H9 (cell line): ENCODE data around the gene CFAP97D2. TPM values are rescaled to one million over a fixed set of nuclear protein-coding genes. Genes with fewer than 3 reads are reported as not detected.

Experiments used
- DNase-seq: peaks from one replicate; pipeline ENCODE4 v3.0.0-alpha.2; 2017
- H2AFZ ChIP-seq: one replicate; pipeline ENCODE4 v1.6.1; 2013; ENCODE audit warnings: mild to moderate bottlenecking, low read length, control low read depth, moderate library complexity
- H2AK5ac ChIP-seq: 2 replicates; pipeline ENCODE4 v1.6.1; 2013; ENCODE audit warnings: low read length, control low read depth, mixed read lengths; ENCODE audit not compliant: insufficient read length
- H2BK120ac ChIP-seq: one replicate; pipeline ENCODE4 v1.6.1; 2013; ENCODE audit warnings: low read depth, mild to moderate bottlenecking, low read length, control low read depth, inconsistent platforms; ENCODE audit not compliant: poor library complexity, severe bottlenecking
- H2BK12ac ChIP-seq: 2 replicates; pipeline ENCODE4 v1.6.1; 2013; ENCODE audit warnings: low read length, control low read depth, mixed read lengths, low read depth; ENCODE audit not compliant: insufficient read length
- H2BK15ac ChIP-seq: 2 replicates; pipeline ENCODE4 v1.6.1; 2013; ENCODE audit warnings: low read depth, low read length, control low read depth
- H2BK20ac ChIP-seq: one replicate; pipeline ENCODE4 v1.6.1; 2013; ENCODE audit warnings: low read depth, mild to moderate bottlenecking, low read length, control low read depth, inconsistent platforms; ENCODE audit not compliant: poor library complexity, severe bottlenecking
- H2BK5ac ChIP-seq: 2 replicates; pipeline ENCODE4 v1.6.1; 2013; ENCODE audit warnings: low read length, control low read depth, mixed read lengths; ENCODE audit not compliant: insufficient read length
- H3K14ac ChIP-seq: 2 replicates; pipeline ENCODE4 v1.6.1; 2013; ENCODE audit warnings: low read length, control low read depth; ENCODE audit not compliant: insufficient read depth
- H3K18ac ChIP-seq: 2 replicates; pipeline ENCODE4 v1.6.1; 2013; ENCODE audit warnings: low read depth, mild to moderate bottlenecking, mixed read lengths, low read length, control low read depth; ENCODE audit not compliant: insufficient read length
- H3K23ac ChIP-seq: 2 replicates; pipeline ENCODE4 v1.6.1; 2013; ENCODE audit warnings: low read length, control low read depth, mixed read lengths, low read depth; ENCODE audit not compliant: insufficient read length
- H3K23me2 ChIP-seq: 2 replicates; pipeline ENCODE4 v1.6.1; 2013; ENCODE audit warnings: low read depth, mild to moderate bottlenecking, mixed read lengths, low read length, control low read depth; ENCODE audit not compliant: insufficient read length, poor library complexity, severe bottlenecking
- H3K27ac ChIP-seq: 2 replicates; pipeline ENCODE4 v1.5.1; 2013; ENCODE audit warnings: low read length, control low read depth, mixed read lengths, low read depth; ENCODE audit not compliant: insufficient read length
- H3K27me3 ChIP-seq: 2 replicates; pipeline ENCODE4 v1.6.1; 2013; ENCODE audit warnings: low read length, control low read depth, inconsistent platforms; ENCODE audit not compliant: insufficient read depth
- H3K4ac ChIP-seq: 2 replicates; pipeline ENCODE4 v1.6.1; 2013; ENCODE audit warnings: low read depth, mild to moderate bottlenecking, control low read depth, inconsistent platforms, low read length, moderate library complexity
- H3K4me1 ChIP-seq: 2 replicates; pipeline ENCODE4 v1.6.1; 2013; ENCODE audit warnings: low read length, control low read depth, inconsistent platforms; ENCODE audit not compliant: insufficient read depth
- H3K4me2 ChIP-seq: 2 replicates; pipeline ENCODE4 v1.6.1; 2013; ENCODE audit warnings: low read length, control low read depth, mixed read lengths; ENCODE audit not compliant: insufficient read length, insufficient read depth
- H3K56ac ChIP-seq: 2 replicates; pipeline ENCODE4 v1.6.1; 2013; ENCODE audit warnings: low read depth, mild to moderate bottlenecking, mixed read lengths, low read length, control low read depth; ENCODE audit not compliant: insufficient read length
- H3K79me1 ChIP-seq: 2 replicates; pipeline ENCODE4 v1.6.1; 2013; ENCODE audit warnings: low read depth, mild to moderate bottlenecking, moderate library complexity, low read length, control low read depth, inconsistent platforms; ENCODE audit not compliant: insufficient read depth, poor library complexity, severe bottlenecking
- H3K79me2 ChIP-seq: 2 replicates; pipeline ENCODE4 v1.6.1; 2013; ENCODE audit warnings: low read length, control low read depth, inconsistent platforms; ENCODE audit not compliant: insufficient read depth
- H3K9ac ChIP-seq: 2 replicates; pipeline ENCODE4 v1.6.1; 2013; ENCODE audit warnings: low read length, control low read depth, mixed read lengths; ENCODE audit not compliant: insufficient read length; ENCODE audit errors: extremely low read depth
- H3K9me3 ChIP-seq: one replicate; pipeline ENCODE4 v1.6.1; 2013; ENCODE audit warnings: low read depth, low read length, inconsistent platforms; ENCODE audit not compliant: control insufficient read depth
- H3T11ph ChIP-seq: one replicate; pipeline ENCODE4 v1.6.1; 2013; ENCODE audit warnings: mild to moderate bottlenecking, low read length, control low read depth, inconsistent platforms
- H4K20me1 ChIP-seq: one replicate; pipeline ENCODE4 v1.6.1; 2013; ENCODE audit not compliant: control insufficient read depth, insufficient read length, insufficient read depth
- H4K5ac ChIP-seq: 2 replicates; pipeline ENCODE4 v1.6.1; 2013; ENCODE audit warnings: low read depth, mild to moderate bottlenecking, mixed read lengths, low read length, control low read depth; ENCODE audit not compliant: insufficient read length
- H4K8ac ChIP-seq: replicated peaks from 2 replicates; pipeline ENCODE4 v1.6.1; 2013; ENCODE audit warnings: low read length, control low read depth, mixed read lengths, low read depth; ENCODE audit not compliant: insufficient read length
- H4K91ac ChIP-seq: 2 replicates; pipeline ENCODE4 v1.6.1; 2013; ENCODE audit warnings: low read depth, mild to moderate bottlenecking, moderate library complexity, mixed read lengths, low read length, control low read depth; ENCODE audit not compliant: insufficient read length
- H3K27ac Mint-ChIP-seq, 3 experiments: 2 replicates in 2 of 3; 3 replicates in 1 of 3; pipeline ENCODE4 v1.8.0; 2020 to 2021; ENCODE audit warnings: mixed read lengths in 3 of 3, mild to moderate bottlenecking in 1 of 3, moderate library complexity in 1 of 3
- H3K27me3 Mint-ChIP-seq: 2 replicates; pipeline ENCODE4 v1.8.0; 2021; ENCODE audit warnings: low read depth, mild to moderate bottlenecking, moderate library complexity, mixed read lengths
- H3K36me3 Mint-ChIP-seq, 3 experiments: 2 replicates in 2 of 3; 3 replicates in 1 of 3; pipeline ENCODE4 v1.8.0; 2020 to 2021; ENCODE audit warnings: low read depth in 3 of 3, mixed read lengths in 3 of 3; ENCODE audit not compliant: insufficient read depth in 1 of 3
- H3K4me1 Mint-ChIP-seq, 2 experiments: 2 replicates each; pipeline ENCODE4 v1.8.0; 2020; ENCODE audit warnings: mixed read lengths in 2 of 2
- H3K4me3 Mint-ChIP-seq, 2 experiments: 2 replicates in 1 of 2; 3 replicates in 1 of 2; pipeline ENCODE4 v1.8.0; 2020 to 2021; ENCODE audit warnings: mild to moderate bottlenecking in 2 of 2, mixed read lengths in 2 of 2, moderate library complexity in 1 of 2
- H3K9me3 Mint-ChIP-seq, 2 experiments: 2 replicates in 1 of 2; 3 replicates in 1 of 2; pipeline ENCODE4 v1.8.0; 2020; ENCODE audit warnings: mild to moderate bottlenecking in 2 of 2, mixed read lengths in 2 of 2, moderate library complexity in 1 of 2
- CTCF ChIP-seq: fragments of 200-600 bp; sonication (generic); conservative IDR thresholded peaks from 3 replicates; pipeline ENCODE4 v1.8.0; 2021; ENCODE audit warnings: antibody characterized with exemption, mild to moderate bottlenecking
- WGBS: extraction: QIAGEN DNeasy Blood & Tissue Kit; methylation state at CpG from one replicate; pipeline ENCODE4 v1.1.7; 2013; ENCODE audit warnings: missing lambda C conversion rate, low lambda C conversion rate, mixed read lengths; ENCODE audit not compliant: insufficient read length; ENCODE audit errors: extremely low coverage; 5-methylcytosine and 5-hydroxymethylcytosine counted together
- total RNA-seq: library from RNA; stranded (reverse); gene quantifications from 2 replicates; pipeline ENCODE4 v1.2.1, GENCODE V29; 2021

Gene CFAP97D2
- total RNA-seq, 1 experiment from 2014 or later = not detected

GRCh38 chr13:114146173-114146572, 32.9 kb upstream of the CFAP97D2 start:
- Mint-ChIP-seq H3K4me1 (peaks cover 3 to 7% of the 10 kb centered on the region in 2 experiments; a peak in 3 of 4 replicates), H3K27ac (no peak overlapping the region), H3K4me3 (no peak overlapping the region), H3K27me3 (peaks cover 4% of the 10 kb centered on the region), H3K36me3 (no peaks in the 10 kb centered on the region), H3K9me3 (no peaks in the 10 kb centered on the region)
- Histone ChIP-seq H3K79me2 (no peaks in the 10 kb centered on the region), H3K14ac (no peak overlapping the region), H4K91ac (no peak overlapping the region), H2BK20ac (no peak overlapping the region), H2BK5ac (no peak overlapping the region), H3K27me3 (no peaks in the 10 kb centered on the region), H3K27ac (no peak overlapping the region), H3K9me3 (no peaks in the 10 kb centered on the region), H3K18ac (no peak overlapping the region), H3T11ph (no peak overlapping the region), H3K4me1 (no peaks in the 10 kb centered on the region), H2AK5ac (no peak overlapping the region), H4K20me1 (no peaks in the 10 kb centered on the region), H3K4me2 (no peak overlapping the region), H3K79me1 (no peaks in the 10 kb centered on the region), H2AFZ (no peak overlapping the region), H3K23ac (no peak overlapping the region), H2BK15ac (no peak overlapping the region), H4K5ac (no peak overlapping the region), H3K56ac (no peak overlapping the region), H2BK120ac (no peak overlapping the region), H2BK12ac (no peak overlapping the region), H3K9ac (no peak overlapping the region), H3K23me2 (no peaks in the 10 kb centered on the region), H4K8ac (no peak overlapping the region), H3K4ac (no peak overlapping the region)
- DNase-seq = no peak
- no CpG with 5 or more reads among the region's 14 CpGs for WGBS
- no peak for TF ChIP-seq CTCF
